SK-N-SH (cell line): ENCODE measurements around the gene RARA. TPM values are rescaled to one million over a fixed set of nuclear protein-coding genes. Genes with fewer than 3 reads are reported as not detected.

Source experiments
- CTCF ChIA-PET: fragments of 300-600, 350-600 bp; formaldehyde crosslinking; extraction: SDS; loops from one replicate; lab custom pipeline; 2021; lab: Yijun Ruan, JAX
- POLR2A ChIA-PET: fragments of 350-600 bp; sonication (Branson Sonifier 250); formaldehyde crosslinking; extraction: SDS; loops from one replicate; lab custom pipeline; 2020; ENCODE audit warnings: antibody characterized with exemption, inconsistent platforms; lab: Yijun Ruan, JAX
- DNase-seq: peaks from one replicate; pipeline ENCODE4 v3.0.0; 2012
- H2AFZ ChIP-seq: fragments of 200-600 bp; sonication (generic); 2 replicates; pipeline ENCODE4 v1.8.1; 2016; ENCODE audit warnings: antibody characterized with exemption, mild to moderate bottlenecking, low read depth
- H3F3A ChIP-seq: fragments of 200-600 bp; sonication (generic); replicated peaks from 2 replicates; pipeline ENCODE3; 2016; ENCODE audit warnings: antibody characterized with exemption, mild to moderate bottlenecking; ENCODE audit not compliant: insufficient read depth
- H3K27ac ChIP-seq, 2 experiments: fragments of 200-500 bp in 1 of 2; fragments of 200-600 bp in 1 of 2; sonication (Bioruptor generic) in 1 of 2; sonication (generic), shearing (Covaris generic) in 1 of 2; 2 replicates each; pipeline versions ENCODE4 v1.5.1 to v1.6.1; 2014 to 2016; ENCODE audit warnings: low read depth in 2 of 2, inconsistent platforms in 1 of 2, low read length in 1 of 2, mild to moderate bottlenecking in 1 of 2, mixed read lengths in 1 of 2
- H3K27me3 ChIP-seq: fragments of 200-600 bp; sonication (generic), shearing (Covaris generic); 2 replicates; pipeline ENCODE4 v1.6.1; 2016; ENCODE audit warnings: mixed run types; ENCODE audit not compliant: insufficient read depth
- H3K36me3 ChIP-seq, 2 experiments: fragments of 200-500 bp in 1 of 2; fragments of 200-600 bp in 1 of 2; sonication (Bioruptor generic) in 1 of 2; sonication (generic) in 1 of 2; replicated peaks in 1 of 2; 2 replicates each; pipeline versions ENCODE3 to v1.5.1; 2014 to 2016; ENCODE audit warnings: low read length in 1 of 2, mild to moderate bottlenecking in 1 of 2; ENCODE audit not compliant: insufficient read depth in 2 of 2, control insufficient read depth in 1 of 2
- H3K4me1 ChIP-seq, 2 experiments: fragments of 200-500 bp in 1 of 2; fragments of 200-600 bp in 1 of 2; sonication (Bioruptor generic) in 1 of 2; sonication (generic), shearing (Covaris generic) in 1 of 2; 2 replicates each; pipeline versions ENCODE4 v1.5.1 to v1.6.1; 2014 to 2016; ENCODE audit warnings: low read depth in 1 of 2, low read length in 1 of 2, mixed run types in 1 of 2; ENCODE audit not compliant: insufficient read depth in 2 of 2, control insufficient read depth in 1 of 2
- H3K4me2 ChIP-seq: fragments of 200-600 bp; sonication (generic), shearing (Covaris generic); 2 replicates; pipeline ENCODE4 v1.6.1; 2017; ENCODE audit warnings: mixed run types
- H3K4me3 ChIP-seq, 2 experiments: fragments of 200-500 bp in 1 of 2; fragments of 200-600 bp in 1 of 2; sonication (Bioruptor generic) in 1 of 2; sonication (generic), shearing (Covaris generic) in 1 of 2; 2 replicates each; pipeline versions ENCODE4 v1.5.1 to v1.8.1; 2014 to 2016; ENCODE audit warnings: low read depth in 2 of 2, inconsistent platforms in 1 of 2, low read length in 1 of 2, mild to moderate bottlenecking in 1 of 2, mixed read lengths in 1 of 2, moderate library complexity in 1 of 2
- H3K79me2 ChIP-seq: fragments of 200-600 bp; sonication (generic); 2 replicates; pipeline ENCODE4 v1.8.1; 2017; ENCODE audit warnings: mild to moderate bottlenecking; ENCODE audit not compliant: insufficient read depth
- H3K9ac ChIP-seq: fragments of 200-600 bp; sonication (generic); 2 replicates; pipeline ENCODE4 v1.6.1; 2017; ENCODE audit warnings: mixed run types
- H3K9me2 ChIP-seq: fragments of 200-600 bp; sonication (generic); 2 replicates; pipeline ENCODE4 v1.6.1; 2017; ENCODE audit warnings: mixed run types
- H3K9me3 ChIP-seq: fragments of 200-600 bp; sonication (generic); 2 replicates; pipeline ENCODE4 v1.6.1; 2017; ENCODE audit warnings: mixed run types, mild to moderate bottlenecking, moderate library complexity
- H4K20me1 ChIP-seq: fragments of 200-600 bp; sonication (generic); 2 replicates; pipeline ENCODE4 v1.6.1; 2017; ENCODE audit warnings: mild to moderate bottlenecking, mixed run types; ENCODE audit not compliant: insufficient read depth
- CHD2 ChIP-seq: fragments of 150-350 bp; IDR thresholded peaks from 2 replicates; pipeline ENCODE4 v1.6.1; 2018; ENCODE audit warnings: low read length; ENCODE audit not compliant: partially characterized antibody
- FOSL2 ChIP-seq: IDR thresholded peaks from 2 replicates; pipeline ENCODE4 v1.4.0; 2012; ENCODE audit warnings: low read depth, mild to moderate bottlenecking, moderate library complexity, borderline replicate concordance
- GATA2 ChIP-seq: sonication (generic); formaldehyde crosslinking; IDR thresholded peaks from 2 replicates; pipeline ENCODE4 v1.5.0; 2020; ENCODE audit warnings: mild to moderate bottlenecking, missing genetic modification reagents
- MEF2A ChIP-seq: IDR thresholded peaks from 2 replicates; pipeline ENCODE4 v1.4.0; 2012; ENCODE audit warnings: low read depth, borderline replicate concordance
- POLR2AphosphoS5 ChIP-seq: IDR thresholded peaks from 2 replicates; pipeline ENCODE4 v1.6.1; 2012; ENCODE audit warnings: low read depth, low read length
- RAD21 ChIP-seq: IDR thresholded peaks from 2 replicates; pipeline ENCODE4 v1.6.1; 2012; ENCODE audit warnings: mild to moderate bottlenecking, low read length
- RFX5 ChIP-seq: IDR thresholded peaks from 2 replicates; pipeline ENCODE4 v1.6.1; 2012; ENCODE audit warnings: mild to moderate bottlenecking, improper control_type of control experiment, low read length
- RXRA ChIP-seq: IDR thresholded peaks from 2 replicates; pipeline ENCODE4 v1.4.0; 2012; ENCODE audit warnings: low read depth, mild to moderate bottlenecking, borderline replicate concordance
- SIN3A ChIP-seq: IDR thresholded peaks from 2 replicates; pipeline ENCODE4 v1.6.1; 2012; ENCODE audit warnings: low read depth, mild to moderate bottlenecking, low read length, moderate library complexity, borderline replicate concordance
- SMC3 ChIP-seq: IDR thresholded peaks from 2 replicates; pipeline ENCODE4 v1.6.1; 2012; ENCODE audit warnings: low read depth, low read length, improper control_type of control experiment
- TCF12 ChIP-seq: IDR thresholded peaks from 2 replicates; pipeline ENCODE4 v1.4.0; 2012
- TEAD4 ChIP-seq: IDR thresholded peaks from 2 replicates; pipeline ENCODE4 v1.4.0; 2012; ENCODE audit warnings: mild to moderate bottlenecking, borderline replicate concordance; ENCODE audit not compliant: insufficient read depth
- YY1 ChIP-seq: IDR thresholded peaks from 2 replicates; pipeline ENCODE4 v1.4.0; 2012; ENCODE audit warnings: low read depth, mild to moderate bottlenecking
- WGBS: methylation state at CpG from one replicate; pipeline ENCODE4 v1.1.6; 2017; ENCODE audit warnings: low lambda C conversion rate; 5-methylcytosine and 5-hydroxymethylcytosine counted together
- polyA plus RNA-seq, 3 experiments: library from polyadenylated mRNA; depleted of rRNA; stranded (reverse); fragments of >200 nt; gene quantifications; 2 replicates each; pipeline ENCODE4 v1.2.3, GENCODE V29; 2012
- TF ChIP-seq, protein P1 (sequence below): IDR thresholded peaks from 2 replicates; pipeline ENCODE4 v1.4.0; 2012; ENCODE audit warnings: low read depth, borderline replicate concordance
- TF ChIP-seq, protein P2 (sequence below): fragments of 200-600 bp; sonication (generic); IDR thresholded peaks from 2 replicates; pipeline ENCODE4 v1.6.1; 2017; ENCODE audit warnings: antibody characterized with exemption, mild to moderate bottlenecking, moderate library complexity
- TF ChIP-seq, protein P3 (sequence below): IDR thresholded peaks from 2 replicates; pipeline ENCODE4 v1.4.0; 2012; ENCODE audit warnings: low read depth

The RARA gene
- polyA plus RNA-seq, 1 of the 3 experiments (the other 2 are of a cell fraction) = 13.3 TPM

DNA sequence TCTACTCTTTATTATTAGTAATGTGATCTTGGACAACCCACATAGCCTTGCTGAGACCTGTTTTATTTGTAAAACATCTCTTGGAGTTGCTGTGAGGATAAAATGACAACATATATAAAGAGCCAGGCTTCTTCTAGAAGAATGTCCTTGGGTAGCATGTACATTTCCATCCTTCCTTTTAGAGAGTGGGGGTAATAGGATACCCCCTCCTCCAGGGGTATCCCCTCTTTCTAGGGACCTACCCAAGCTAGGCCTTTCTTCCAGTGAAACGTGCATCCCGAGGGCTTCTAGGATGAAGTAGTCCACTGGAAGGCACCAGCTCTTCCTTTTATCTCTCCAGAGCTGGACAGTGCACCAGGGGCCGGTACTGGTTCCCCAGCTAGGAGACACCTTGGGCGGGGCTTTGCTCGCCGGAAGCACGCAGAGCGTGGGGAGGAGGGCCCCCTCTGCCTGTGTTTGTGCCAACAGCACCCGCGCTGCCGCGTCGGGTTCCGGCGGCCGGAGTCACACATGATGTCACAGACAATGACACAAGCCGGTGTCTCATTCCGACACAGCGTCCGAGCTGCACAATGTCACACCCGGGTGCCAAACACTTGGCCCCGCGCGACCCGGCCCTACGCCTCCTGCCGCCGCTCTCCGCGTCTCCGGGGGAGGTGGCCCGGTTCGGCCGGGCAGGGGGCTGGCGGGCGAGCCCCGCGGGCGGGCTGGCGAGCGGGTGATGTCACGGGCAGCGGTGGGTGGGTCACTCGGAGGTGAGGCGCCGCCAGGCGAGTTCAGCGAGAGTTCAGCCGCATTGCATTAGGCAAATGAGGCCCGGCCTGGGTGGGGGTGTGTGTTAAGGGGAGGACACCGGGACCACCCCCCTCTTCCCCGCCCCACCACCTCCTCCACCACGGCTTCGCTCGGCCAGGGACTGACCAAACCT, 32.2 kb downstream of the RARA start (continued):
- TF ChIP-seq, protein P1, sequence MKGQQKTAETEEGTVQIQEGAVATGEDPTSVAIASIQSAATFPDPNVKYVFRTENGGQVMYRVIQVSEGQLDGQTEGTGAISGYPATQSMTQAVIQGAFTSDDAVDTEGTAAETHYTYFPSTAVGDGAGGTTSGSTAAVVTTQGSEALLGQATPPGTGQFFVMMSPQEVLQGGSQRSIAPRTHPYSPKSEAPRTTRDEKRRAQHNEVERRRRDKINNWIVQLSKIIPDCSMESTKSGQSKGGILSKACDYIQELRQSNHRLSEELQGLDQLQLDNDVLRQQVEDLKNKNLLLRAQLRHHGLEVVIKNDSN = no peak
- TF ChIP-seq TCF12 (no peak), SMC3 (peak; percentile 2; the same call in 1 of the 2 replicates), RXRA (peak; percentile 82), RAD21 (peak; percentile 23), TEAD4 (no peak), YY1 (no peak), MEF2A (no peak), FOSL2 (no peak)
- TF ChIP-seq, protein P2, sequence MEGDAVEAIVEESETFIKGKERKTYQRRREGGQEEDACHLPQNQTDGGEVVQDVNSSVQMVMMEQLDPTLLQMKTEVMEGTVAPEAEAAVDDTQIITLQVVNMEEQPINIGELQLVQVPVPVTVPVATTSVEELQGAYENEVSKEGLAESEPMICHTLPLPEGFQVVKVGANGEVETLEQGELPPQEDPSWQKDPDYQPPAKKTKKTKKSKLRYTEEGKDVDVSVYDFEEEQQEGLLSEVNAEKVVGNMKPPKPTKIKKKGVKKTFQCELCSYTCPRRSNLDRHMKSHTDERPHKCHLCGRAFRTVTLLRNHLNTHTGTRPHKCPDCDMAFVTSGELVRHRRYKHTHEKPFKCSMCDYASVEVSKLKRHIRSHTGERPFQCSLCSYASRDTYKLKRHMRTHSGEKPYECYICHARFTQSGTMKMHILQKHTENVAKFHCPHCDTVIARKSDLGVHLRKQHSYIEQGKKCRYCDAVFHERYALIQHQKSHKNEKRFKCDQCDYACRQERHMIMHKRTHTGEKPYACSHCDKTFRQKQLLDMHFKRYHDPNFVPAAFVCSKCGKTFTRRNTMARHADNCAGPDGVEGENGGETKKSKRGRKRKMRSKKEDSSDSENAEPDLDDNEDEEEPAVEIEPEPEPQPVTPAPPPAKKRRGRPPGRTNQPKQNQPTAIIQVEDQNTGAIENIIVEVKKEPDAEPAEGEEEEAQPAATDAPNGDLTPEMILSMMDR = no peak
- TF ChIP-seq, protein P3, sequence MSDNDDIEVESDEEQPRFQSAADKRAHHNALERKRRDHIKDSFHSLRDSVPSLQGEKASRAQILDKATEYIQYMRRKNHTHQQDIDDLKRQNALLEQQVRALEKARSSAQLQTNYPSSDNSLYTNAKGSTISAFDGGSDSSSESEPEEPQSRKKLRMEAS = peak; percentile 74

DNA sequence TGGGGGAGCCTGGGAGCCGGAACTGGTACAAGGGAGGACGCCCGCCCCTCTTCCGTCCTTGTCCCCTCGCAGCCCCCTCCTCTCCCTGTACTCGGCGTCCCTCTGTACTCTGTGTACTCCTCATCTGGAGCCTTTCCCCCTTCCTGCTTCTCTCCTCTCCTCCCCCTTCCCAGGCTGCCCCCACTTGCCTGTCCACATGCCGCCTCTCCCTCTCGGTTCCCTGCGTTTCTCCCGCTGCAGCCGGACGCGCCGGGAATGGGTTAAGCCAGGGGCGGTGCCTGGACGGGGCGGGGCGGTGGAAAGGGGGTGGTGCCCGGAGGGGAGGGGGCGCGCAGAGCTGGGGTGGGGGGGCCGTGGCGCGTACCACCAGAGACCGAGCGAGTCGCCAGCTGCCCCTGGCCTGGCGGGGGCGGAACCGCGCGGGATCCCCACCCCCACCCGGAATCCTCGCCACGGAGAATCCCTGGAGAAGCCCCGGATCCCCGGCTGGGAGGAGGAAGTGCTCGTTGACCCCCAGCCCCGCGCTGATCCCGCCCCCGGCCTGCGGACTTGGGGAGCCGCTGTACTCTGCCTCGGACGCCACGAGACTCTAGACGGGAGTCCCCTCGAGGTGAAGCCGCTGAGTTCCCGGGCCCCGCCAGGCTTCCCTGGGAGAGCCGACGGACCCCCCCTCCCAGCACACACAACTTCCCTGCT, 33.0 kb downstream of the RARA start:
- Histone ChIP-seq H3K4me2 (peak overlapping the region; percentile 97), H2AFZ (no peak overlapping the region), H3K9me2 (no peaks in the 10 kb centered on the region), H3K9me3 (no peaks in the 10 kb centered on the region), H3F3A (peaks cover 15% of the 10 kb centered on the region), H3K79me2 (peaks cover 94% of the 10 kb centered on the region), H3K4me3 (peak overlapping the region; percentile 69 to 78), H3K4me1 (peaks cover 34 to 74% of the 10 kb centered on the region in 2 experiments), H4K20me1 (peaks cover 53% of the 10 kb centered on the region), H3K27ac (peak overlapping the region; percentile 73 to 99; a peak in 3 of 4 replicates), H3K36me3 (peaks cover 0 to 18% of the 10 kb centered on the region in 2 experiments), H3K9ac (peak overlapping the region; percentile 75), H3K27me3 (no peaks in the 10 kb centered on the region)
- TF ChIP-seq POLR2AphosphoS5 = peak; percentile 55; the same call in 1 of the 2 replicates
- TF ChIP-seq GATA2 (CRISPR knock-in tag) = no peak
- peak; percentile 24 for TF ChIP-seq CHD2
- TF ChIP-seq RFX5 = no peak
- TF ChIP-seq SIN3A = 0 out of 2 replicates have a peak, but pooled peaks have one; percentile 23
- TF ChIP-seq, protein P3 = peak; percentile 32; the same call in 1 of the 2 replicates
- CTCF ChIA-PET = interaction anchor here (2.1 to 57.6 kb wide), 3 partner anchors 11 to 37 kb away, joined by 14 to 1706 read pairs (median 44); partner anchors contain the start of genes CDC6 and RARA
- WGBS = 4% methylated on average over 30 of the region's 55 CpGs
- peak; percentile 93 for DNase-seq
- POLR2A ChIA-PET = interaction anchor here (0.5 to 2.7 kb wide), 5 partner anchors 10 to 25 kb away, joined by 3 to 15 read pairs (median 4); no protein-coding TSS in a partner anchor
